ENCODE results near the gene FRMPD4. TPM values are rescaled to one million over a fixed set of nuclear protein-coding genes. Genes with fewer than 3 reads are reported as not detected.

Gene FRMPD4
- total RNA-seq, 1 donor from 2014 or later, result not detected

GRCh38 chrX:12611471-12611870 lies 473.2 kb downstream of the FRMPD4 start:
- intact Hi-C loops (cut with micrococcal nuclease), result no loop called here

- intact Hi-C loops (cut with micrococcal nuclease), result no loop called here
These were observed 476.0 kb downstream of the FRMPD4 start for GRCh38 chrX:12614266-12614665.

- intact Hi-C loops (cut with micrococcal nuclease), result no loop called here
These were observed 476.8 kb downstream of the FRMPD4 start for GRCh38 chrX:12615061-12615460.

DNA sequence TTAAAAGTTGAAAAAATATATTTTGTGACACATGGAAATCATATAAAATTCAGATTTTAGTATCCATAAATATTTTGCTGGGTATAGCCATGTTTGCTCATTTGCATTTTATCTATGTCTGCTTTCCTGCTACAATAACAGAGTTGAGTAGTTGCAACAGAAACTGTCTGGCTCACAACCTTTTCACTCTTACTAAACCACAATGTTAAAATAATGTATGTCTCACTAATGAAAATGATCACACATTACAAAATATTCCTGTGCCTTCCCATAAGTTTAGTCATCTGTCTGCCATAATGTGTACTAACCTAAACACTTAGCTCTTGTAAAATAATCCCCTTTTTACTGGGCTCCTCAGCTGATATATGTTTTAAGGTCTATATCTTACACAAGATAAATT lies 479.0 kb downstream of the FRMPD4 start:
- intact Hi-C loops (cut with micrococcal nuclease), result no loop called here

DNA sequence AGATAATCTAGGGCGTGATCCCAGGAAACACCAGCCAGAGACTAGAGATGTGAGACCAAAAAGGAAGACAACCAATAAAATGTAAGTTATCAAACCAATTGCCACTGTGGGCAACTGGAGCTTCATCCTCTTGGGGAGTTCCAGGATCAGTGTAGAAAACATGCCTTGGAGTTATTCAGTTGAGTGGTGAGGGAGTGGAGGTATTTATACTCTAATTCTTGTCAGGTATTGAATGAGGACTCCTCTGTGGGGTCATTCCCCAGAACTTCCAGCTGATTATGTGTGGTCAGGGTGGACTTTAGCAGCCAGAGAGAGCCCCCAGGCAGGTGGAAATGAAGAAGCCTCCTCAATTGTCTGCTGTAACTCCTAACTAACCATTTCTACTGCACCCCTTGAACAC lies 509.0 kb downstream of the FRMPD4 start:
- intact Hi-C loops (cut with micrococcal nuclease), result no loop called here

DNA sequence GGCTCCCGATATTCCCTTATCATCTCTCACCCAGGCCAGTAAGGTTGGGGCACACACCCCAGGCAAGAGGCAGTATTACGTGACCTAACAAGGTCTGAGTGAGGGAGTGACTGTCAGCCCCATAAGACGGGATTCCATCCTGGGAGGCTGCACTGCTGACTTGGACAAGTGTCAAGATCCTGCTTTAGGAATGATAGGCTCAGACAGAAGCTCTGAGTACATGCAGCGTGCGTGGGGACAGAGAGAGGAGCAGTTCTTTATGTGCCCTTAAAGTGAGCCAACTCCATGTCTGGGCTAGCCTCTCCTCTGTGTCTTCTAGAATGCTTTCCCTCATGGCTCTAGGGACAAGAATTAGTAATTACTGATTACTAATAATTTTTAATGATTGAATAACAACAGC lies 510.7 kb downstream of the FRMPD4 start:
- intact Hi-C loops (cut with micrococcal nuclease), result no loop called here

DNA sequence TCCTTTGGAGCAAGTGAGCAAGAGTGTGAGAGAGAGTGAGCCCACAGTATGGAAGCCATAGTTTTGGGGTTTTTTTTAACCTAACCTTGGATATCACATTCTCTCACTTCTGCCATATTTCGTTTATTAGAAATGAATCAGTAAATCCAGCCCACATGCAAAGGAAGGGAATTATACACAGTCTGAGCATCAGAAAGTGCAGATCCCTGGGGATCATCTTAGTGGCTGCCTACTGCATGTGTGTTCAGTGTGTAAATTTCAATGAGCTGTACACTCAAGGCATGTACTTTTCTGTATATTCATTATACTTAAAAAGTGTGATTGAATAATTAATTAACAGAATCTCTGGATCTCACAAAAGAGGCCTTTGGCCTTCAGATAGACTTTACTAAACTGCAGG lies 519.2 kb downstream of the FRMPD4 start:
- intact Hi-C loops (cut with micrococcal nuclease), result no loop called here

DNA sequence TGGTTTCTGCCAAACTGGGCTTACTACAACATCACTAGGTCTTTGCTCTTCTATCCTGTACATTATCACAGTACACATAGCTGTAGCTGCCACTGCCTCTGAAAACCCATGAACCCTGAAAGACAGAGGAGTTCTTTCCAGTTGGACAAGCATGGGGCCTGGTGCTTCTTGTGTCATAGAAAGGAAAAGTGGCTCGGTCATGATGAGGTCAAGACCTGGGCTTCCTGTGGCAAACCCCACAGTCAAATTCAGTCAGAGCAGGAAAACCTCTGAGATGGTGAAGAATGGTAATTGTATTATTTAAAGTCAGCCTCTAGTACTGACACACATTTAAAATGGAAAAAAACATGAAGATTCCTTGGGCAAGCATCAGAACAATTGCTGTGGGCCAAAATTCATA lies 519.6 kb downstream of the FRMPD4 start:
- intact Hi-C loops (cut with micrococcal nuclease), result no loop called here

GRCh38 chrX:12661464-12661863 lies 523.2 kb downstream of the FRMPD4 start:
- intact Hi-C loops (cut with micrococcal nuclease), result no loop called here

DNA sequence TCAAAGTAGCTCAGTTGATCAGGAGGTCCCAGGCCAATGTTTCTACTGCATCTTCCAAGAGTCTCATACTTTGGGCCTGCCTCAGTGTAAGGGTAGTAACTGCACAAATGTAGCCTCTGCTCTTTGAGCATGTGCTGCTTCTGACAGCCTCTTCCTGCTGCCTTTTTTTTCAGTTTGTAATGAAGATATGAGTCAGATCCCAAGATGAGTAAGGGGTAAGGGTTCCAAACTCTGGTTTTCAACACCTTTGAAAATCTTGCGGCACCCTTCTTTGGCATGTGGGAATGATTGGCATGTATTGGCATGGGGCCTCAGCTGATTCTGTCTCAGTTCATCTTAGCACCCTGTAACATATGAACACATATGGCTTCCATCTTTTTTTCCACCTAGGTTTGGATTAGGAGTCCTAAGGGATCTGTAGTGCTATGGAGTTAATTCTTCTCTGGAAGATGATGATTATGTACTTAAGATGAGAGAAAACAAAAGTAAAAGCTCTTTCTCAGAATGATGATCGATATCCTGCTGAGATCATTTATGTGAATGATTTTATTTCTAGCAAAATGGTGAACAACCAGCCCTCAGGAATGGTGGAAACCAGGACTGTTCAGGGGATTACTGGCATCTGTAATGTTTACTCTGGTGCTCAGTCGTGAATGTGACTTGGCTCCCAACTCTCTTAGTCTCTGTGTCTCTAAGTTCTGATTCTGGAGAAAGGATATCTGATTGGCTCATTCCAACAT lies 534.3 kb downstream of the FRMPD4 start:
- intact Hi-C loops (cut with micrococcal nuclease), result no loop called here

DNA sequence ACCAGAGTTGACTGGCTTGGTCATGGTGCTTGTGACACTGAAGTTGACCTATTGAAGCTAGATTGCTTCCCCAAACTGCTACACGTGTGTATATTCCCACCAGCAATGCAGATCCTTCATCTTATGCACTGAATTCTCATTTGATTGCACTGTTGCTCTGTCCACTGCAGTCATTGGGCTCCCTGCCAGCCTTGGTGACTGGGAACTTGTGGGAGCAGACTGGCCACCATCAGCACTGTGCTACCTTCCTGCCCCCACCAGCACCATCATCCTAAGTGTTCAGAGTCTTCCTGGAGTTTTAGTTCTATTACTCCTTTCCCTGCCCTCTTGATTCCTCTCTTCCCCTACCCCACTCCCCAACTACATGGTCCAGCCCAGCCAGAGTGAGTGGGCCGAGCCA lies 535.2 kb downstream of the FRMPD4 start:
- intact Hi-C loops (cut with micrococcal nuclease), result no loop called here

DNA sequence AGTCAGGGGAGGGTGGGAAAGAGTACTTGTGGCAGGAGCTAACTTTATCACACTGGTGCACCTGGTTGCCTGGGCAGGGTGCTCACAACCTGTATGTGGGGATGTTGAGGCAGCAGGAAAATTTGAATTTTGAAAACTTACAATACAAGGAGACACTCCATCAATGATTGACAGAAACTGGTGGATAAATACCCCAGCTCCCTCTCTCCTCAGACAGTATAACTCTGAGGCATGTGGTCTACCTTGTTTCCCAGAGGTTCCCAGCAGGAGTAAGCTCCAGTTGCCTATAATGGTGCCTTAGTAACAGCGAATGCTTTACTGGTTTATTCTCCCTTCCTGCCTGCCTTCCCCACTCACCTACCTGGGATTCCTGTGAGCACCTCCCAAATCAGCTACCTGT lies 541.2 kb downstream of the FRMPD4 start:
- intact Hi-C loops (cut with micrococcal nuclease), result no loop called here

DNA sequence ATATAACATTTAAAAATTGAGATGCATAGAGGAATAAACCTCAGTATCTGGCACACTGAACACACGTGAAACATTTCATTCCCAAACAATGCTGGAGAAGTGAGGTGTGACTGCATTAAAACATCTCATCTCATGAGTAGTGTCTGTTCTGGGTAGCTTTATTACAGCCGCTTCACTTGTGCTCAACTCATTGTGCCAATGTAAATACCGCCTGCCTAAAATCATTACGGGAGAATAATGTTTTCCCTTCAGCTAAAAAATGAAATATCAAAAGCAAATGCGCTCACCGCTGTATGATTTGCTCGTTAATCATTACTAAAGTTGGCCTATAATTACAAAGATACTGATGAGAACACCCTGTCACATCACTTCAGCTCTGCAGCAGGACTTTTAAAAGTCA lies 542.8 kb downstream of the FRMPD4 start:
- intact Hi-C loops (cut with micrococcal nuclease), result no loop called here

DNA sequence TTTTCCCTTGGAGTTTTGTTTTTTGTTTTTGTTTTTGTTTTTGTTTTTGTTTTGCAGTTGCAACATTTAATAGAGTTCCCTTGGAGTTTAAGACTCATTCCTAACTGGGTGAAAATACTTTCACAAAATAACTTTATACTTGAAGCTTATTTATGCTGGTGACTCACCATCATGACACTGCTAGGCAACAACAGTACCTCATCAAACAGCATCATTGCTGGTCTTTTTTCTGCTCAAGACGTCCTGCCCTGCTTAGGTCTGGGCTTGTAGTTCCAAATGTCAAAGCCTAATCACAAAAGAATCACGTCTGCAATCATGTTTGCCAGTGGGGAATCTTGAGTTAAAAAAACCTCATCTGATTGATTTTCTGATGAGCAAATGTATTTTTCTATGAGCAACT lies 547.3 kb downstream of the FRMPD4 start:
- intact Hi-C loops (cut with micrococcal nuclease), result no loop called here

DNA sequence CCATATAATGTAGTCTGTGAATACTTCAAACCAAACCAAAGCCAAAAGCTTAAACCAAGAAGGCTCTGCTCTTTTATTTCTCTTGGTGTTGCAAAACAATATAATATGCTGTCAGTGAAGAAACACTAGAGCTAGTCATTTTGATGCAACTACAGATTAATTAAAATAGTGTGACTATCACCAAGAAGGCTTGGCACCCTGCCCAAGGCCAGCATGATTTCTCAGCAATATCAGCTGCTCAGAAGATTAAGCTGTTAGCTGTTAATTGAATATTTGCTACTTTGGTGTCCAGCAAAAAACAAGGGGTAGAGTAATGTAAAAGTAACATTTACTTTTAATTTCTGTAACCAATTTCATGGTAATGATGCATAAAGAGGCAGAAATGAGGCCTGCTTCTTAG lies 548.1 kb downstream of the FRMPD4 start:
- intact Hi-C loops (cut with micrococcal nuclease), result no loop called here

DNA sequence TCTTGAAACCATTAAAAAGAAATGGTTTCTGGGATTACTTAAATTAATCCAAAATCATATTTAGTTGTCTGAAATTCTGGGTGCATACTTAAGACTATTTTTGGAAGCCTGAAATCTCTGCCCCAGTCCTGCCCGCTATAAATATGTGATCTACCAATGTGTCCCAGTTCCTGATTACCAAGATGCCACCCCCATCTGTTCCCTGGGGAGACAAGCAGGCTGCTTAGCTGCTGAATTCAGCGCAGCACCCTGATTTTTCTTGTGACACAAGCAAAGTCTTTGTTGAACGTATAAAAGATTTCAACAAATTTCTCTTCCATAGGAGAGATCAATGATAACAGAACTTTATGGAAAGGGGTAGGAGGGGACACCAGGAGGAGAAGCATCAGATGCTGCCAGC lies 552.4 kb downstream of the FRMPD4 start:
- intact Hi-C loops (cut with micrococcal nuclease), result no loop called here

DNA sequence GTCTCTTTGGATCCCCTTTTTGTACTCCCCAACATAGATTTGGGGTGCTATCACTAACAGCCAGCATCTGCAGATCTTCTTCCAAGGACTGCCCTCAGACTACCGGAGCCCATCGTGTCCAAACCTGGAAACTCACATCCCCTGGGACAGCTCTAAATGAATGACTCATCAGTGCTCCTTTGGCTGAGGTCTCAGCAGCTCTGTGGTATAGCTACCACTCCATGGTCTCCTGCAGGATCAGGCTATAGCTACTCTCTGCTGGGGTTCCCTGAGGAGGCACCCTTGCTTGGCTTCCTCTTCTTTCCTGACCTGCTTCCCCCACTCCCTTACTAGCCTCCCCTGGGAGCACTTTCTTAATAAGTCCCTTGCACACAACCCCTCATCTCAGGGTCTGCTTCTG lies 555.5 kb downstream of the FRMPD4 start:
- intact Hi-C loops (cut with micrococcal nuclease), result no loop called here

DNA sequence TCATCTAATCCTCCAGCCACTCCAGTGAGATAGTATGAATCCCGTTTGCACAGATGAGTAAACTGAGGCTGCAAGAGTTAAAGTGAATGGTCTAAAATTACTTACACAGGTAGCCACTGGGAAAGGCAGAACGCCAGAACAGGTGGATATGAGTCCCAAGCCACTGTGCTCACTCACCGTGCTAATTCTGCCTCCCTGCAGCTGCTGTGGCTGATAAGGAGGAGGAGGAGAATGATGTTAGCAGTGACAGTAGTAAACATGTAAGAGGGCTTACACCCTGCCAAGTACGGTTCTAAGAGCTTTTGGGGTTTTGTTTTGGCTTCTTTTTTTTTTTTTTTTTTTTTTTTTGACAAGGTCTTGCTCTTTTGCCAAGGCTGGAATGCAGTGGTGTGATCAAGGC lies 562.5 kb downstream of the FRMPD4 start:
- intact Hi-C loops (cut with micrococcal nuclease), result loop anchor here (1.0 to 5.0 kb wide), 4 partner anchors 203 to 1167 kb away; no protein-coding TSS in a partner anchor

DNA sequence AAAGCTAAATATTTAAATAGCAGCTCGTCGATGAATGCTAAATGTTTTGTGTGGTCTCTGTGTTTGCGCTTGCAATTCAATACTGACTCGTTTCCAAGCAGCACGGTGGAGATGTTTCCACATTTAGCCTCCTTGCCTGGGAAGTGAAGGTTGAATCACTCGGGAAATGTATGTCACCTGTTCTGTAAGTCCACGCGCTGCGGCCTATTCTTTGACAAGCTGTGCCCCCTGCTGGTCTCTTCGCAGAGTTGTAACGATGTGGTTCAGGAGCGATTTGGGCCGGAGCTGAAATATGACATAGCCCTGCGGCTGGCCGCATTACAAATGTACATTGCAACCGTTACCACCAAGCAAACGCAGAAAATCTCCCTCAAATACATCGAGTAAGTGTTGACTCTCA lies 563.4 kb downstream of the FRMPD4 start:
- intact Hi-C loops (cut with micrococcal nuclease), result loop anchor here (1.0 to 5.0 kb wide), 6 partner anchors 69 to 1168 kb away; no protein-coding TSS in a partner anchor

DNA sequence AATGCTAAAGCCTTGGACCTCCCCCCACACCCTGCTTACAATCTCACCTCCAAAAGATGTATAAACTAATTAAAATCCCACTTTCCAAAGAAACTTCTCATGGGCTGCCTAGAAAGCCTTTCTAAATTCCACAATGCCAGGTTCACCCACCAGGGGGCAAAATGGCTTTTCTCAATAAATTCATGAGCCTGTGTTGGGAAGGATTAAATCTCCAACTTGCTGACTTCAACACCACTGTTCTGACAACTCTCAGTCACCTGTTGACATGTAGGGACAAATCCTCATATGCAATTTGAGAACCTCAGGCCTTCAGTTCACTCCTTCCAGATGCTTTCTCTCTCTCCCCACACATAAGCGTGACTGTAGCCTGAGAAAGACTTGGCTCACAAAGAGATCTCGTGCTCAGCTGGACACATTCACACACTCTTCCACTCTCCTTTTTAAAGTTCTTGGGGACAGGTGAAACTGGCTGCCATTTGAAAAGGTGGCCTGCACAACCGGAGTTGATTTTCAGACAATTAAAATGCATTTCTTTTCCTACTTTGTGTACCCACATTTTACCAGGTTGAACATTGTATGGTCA lies 564.3 kb downstream of the FRMPD4 start:
- intact Hi-C loops (cut with micrococcal nuclease), result loop anchor here (1.0 to 5.0 kb wide), 4 partner anchors 68 to 620 kb away; no protein-coding TSS in a partner anchor

DNA sequence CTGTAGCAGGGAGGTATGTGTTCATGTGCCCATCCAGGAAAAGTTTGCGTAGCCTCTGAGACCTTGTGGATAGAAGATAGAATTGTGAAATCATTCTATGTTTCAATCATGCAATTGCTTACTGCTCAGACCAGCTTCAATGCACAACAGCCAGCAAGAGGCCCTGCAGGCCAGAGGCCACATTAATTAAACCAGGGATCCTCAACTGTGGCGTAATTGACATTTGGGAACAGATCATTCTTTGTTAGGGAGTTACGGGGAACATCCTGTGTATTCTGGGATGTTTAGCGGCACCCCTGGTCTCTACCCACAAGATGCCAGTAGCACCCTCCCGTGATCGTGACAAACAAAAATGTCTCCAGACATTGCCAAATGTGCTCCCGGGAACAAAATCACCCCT lies 566.4 kb downstream of the FRMPD4 start:
- intact Hi-C loops (cut with micrococcal nuclease), result loop anchor here (5.0 kb wide), 2 partner anchors 207 to 622 kb away; no protein-coding TSS in a partner anchor

GRCh38 chrX:12709047-12709446 lies 570.8 kb downstream of the FRMPD4 start:
- intact Hi-C loops (cut with micrococcal nuclease), result no loop called here

GRCh38 chrX:12711435-12712040 lies 573.3 kb downstream of the FRMPD4 start:
- intact Hi-C loops (cut with micrococcal nuclease), result no loop called here

All from T-helper 1 cell treated with Interleukin-12 subunit alpha and Interleukin-12 subunit beta and Interleukin-4 antibody, amounts not matched to agents 30 ng/mL and 1 ng/mL, for 36 hours (primary cell).